HFF-Myc (cell line): ENCODE results near the gene GLRA2.

Source experiments
- DNase-seq: peaks from one replicate; pipeline ENCODE4 v3.0.0-alpha.2; 2011; ENCODE audit warnings: low read depth; ENCODE audit errors: extremely low read depth
- H3K4me3 ChIP-seq: replicated peaks from 2 replicates; pipeline ENCODE4 v1.5.1; 2011; ENCODE audit warnings: low read depth, mild to moderate bottlenecking, control low read depth, low read length
- CTCF ChIP-seq: IDR thresholded peaks from 2 replicates; pipeline ENCODE4 v1.5.1; 2012; ENCODE audit warnings: mild to moderate bottlenecking, low read depth, low read length, control low read depth; ENCODE audit errors: missing control alignments

The GLRA2 gene

GRCh38 chrX:14776901-14777300 lies 247.6 kb downstream of the GLRA2 start:
- H3K4me3 ChIP-seq, result no peak overlapping the region
- TF ChIP-seq CTCF, result no peak
- DNase-seq, result no peak

- no peak for TF ChIP-seq CTCF
- DNase-seq, result no peak
- H3K4me3 ChIP-seq, result no peak overlapping the region
Measured at GRCh38 chrX:14777525-14777924, 248.2 kb downstream of the GLRA2 start.

GRCh38 chrX:14779580-14779979 lies 250.2 kb downstream of the GLRA2 start:
- H3K4me3 ChIP-seq, result no peak overlapping the region
- no peak for DNase-seq
- no peak for TF ChIP-seq CTCF
